Gastrocnemius medialis (tissue), 4 donors: Measurements from ENCODE around the gene ATXN1.

Experiments used
- POLR2A ChIP-seq, 2 donors: fragments of 450-650 bp; IDR thresholded peaks; one replicate each; pipeline ENCODE4 v1.6.1; 2017; ENCODE audit warnings: antibody characterized with exemption in 2 of 2, mild to moderate bottlenecking in 2 of 2, moderate library complexity in 2 of 2
- TF ChIP-seq, protein P1 (sequence below), 5 experiments: fragments of 450-650 bp in 3 of 5; fragments of 200-600 bp in 2 of 5; sonication (generic) in 2 of 5; IDR thresholded peaks in 4 of 5; conservative IDR thresholded peaks in 1 of 5; 1 replicate in 4 of 5; 2 replicates in 1 of 5; pipeline ENCODE4 v1.5.1; 2016 to 2019; ENCODE audit warnings: antibody characterized with exemption in 5 of 5, mild to moderate bottlenecking in 3 of 5, moderate library complexity in 3 of 5

DNA sequence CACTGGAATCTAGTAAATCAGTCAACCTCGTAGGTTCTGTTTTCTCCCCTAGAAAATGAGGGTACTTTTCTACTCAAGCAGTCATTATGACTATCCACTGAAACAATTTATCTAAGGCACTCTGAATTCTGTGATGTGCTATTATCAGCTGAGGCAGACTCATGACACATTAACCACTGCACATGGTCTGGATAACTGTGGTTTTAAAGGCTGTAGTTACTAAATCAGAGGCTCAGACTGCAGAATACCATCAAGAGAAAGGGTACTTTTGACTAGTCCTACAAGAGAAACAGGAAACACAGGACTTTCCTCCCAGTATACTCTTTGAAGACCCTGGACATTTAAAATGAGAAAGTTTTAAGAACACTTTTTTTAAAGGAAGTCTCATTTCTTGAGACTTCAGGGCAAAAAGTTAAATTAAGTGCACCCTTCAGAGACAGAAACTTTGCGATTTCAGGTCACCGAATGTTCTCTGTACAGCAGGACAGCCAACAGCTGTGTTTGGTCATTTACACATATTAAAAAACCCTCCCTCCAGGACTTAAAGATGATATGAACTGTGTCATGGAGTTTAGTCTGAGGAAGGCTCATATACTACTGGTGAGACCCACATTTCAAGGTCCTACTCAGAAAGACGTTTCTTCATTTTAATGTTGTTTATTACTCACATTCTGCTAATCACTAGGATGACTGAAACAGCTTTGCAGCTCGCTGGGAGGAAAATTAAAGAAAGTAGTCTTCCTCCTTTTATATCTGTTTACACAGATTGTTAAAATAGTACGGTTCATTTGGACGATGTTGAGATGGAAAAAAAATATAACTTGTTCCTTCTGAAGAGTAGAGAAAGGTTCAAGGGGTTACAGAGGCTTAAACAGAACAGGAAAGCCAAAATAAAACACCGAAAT lies 19.9 kb downstream of the ATXN1 start:
- TF ChIP-seq, protein P1, sequence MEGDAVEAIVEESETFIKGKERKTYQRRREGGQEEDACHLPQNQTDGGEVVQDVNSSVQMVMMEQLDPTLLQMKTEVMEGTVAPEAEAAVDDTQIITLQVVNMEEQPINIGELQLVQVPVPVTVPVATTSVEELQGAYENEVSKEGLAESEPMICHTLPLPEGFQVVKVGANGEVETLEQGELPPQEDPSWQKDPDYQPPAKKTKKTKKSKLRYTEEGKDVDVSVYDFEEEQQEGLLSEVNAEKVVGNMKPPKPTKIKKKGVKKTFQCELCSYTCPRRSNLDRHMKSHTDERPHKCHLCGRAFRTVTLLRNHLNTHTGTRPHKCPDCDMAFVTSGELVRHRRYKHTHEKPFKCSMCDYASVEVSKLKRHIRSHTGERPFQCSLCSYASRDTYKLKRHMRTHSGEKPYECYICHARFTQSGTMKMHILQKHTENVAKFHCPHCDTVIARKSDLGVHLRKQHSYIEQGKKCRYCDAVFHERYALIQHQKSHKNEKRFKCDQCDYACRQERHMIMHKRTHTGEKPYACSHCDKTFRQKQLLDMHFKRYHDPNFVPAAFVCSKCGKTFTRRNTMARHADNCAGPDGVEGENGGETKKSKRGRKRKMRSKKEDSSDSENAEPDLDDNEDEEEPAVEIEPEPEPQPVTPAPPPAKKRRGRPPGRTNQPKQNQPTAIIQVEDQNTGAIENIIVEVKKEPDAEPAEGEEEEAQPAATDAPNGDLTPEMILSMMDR (IDR thresholded peaks at IDR 0.05 in 4 of 5, conservative IDR thresholded peaks at IDR 0.05 in 1 of 5): no peak
- peak in 1 of 2 donors; percentile 60 for TF ChIP-seq POLR2A (IDR thresholded peaks at IDR 0.05)
